ENCODE data around the gene TSPAN9. TPM values are rescaled to one million over a fixed set of nuclear protein-coding genes. Genes with fewer than 3 reads are reported as not detected.
A peak's percentile ranks its signal among the peaks of the same experiment; 100 is the strongest.

Gene TSPAN9
- total RNA-seq, 1 donor = 0.54 TPM

- DNase-seq (ENCODE audit: low read depth in 2 of 3, low spot score in 2 of 3) = no peak
These were observed 242.7 kb downstream of the TSPAN9 start for GRCh38 chr12:3319723-3320492.

GRCh38 chr12:3320881-3321509, 243.8 kb downstream of the TSPAN9 start:
- no peak for DNase-seq (ENCODE audit: low read depth in 2 of 3, low spot score in 2 of 3)

GRCh38 chr12:3321881-3322280, 244.7 kb downstream of the TSPAN9 start:
- no peak for DNase-seq (ENCODE audit: low read depth in 2 of 3, low spot score in 2 of 3)

GRCh38 chr12:3323002-3323685, 246.0 kb downstream of the TSPAN9 start:
- DNase-seq (ENCODE audit: low read depth in 2 of 3, low spot score in 2 of 3) = no peak

GRCh38 chr12:3325736-3326135, 248.6 kb downstream of the TSPAN9 start:
- DNase-seq (ENCODE audit: low read depth in 2 of 3, low spot score in 2 of 3) = no peak

- DNase-seq (ENCODE audit: low read depth in 2 of 3, low spot score in 2 of 3) = no peak
These were observed 249.1 kb downstream of the TSPAN9 start for GRCh38 chr12:3326156-3326849.

- no peak for DNase-seq (ENCODE audit: low read depth in 2 of 3, low spot score in 2 of 3)
These were observed 249.9 kb downstream of the TSPAN9 start for GRCh38 chr12:3326850-3327780.

- no peak for DNase-seq (ENCODE audit: low read depth in 2 of 3, low spot score in 2 of 3)
These were observed 250.9 kb downstream of the TSPAN9 start for GRCh38 chr12:3328081-3328480.

- no peak for DNase-seq (ENCODE audit: low read depth in 2 of 3, low spot score in 2 of 3)
These were observed 251.4 kb downstream of the TSPAN9 start for GRCh38 chr12:3328571-3328970.

GRCh38 chr12:3329361-3329760, 252.2 kb downstream of the TSPAN9 start:
- DNase-seq (ENCODE audit: low read depth in 2 of 3, low spot score in 2 of 3) = no peak

- DNase-seq (ENCODE audit: low read depth in 2 of 3, low spot score in 2 of 3) = no peak
These were observed 253.9 kb downstream of the TSPAN9 start for GRCh38 chr12:3330976-3331510.

GRCh38 chr12:3332188-3332587, 255.0 kb downstream of the TSPAN9 start:
- DNase-seq (ENCODE audit: low read depth in 2 of 3, low spot score in 2 of 3) = peak in 1 of 3 donors; percentile 9

- no peak for DNase-seq (ENCODE audit: low read depth in 2 of 3, low spot score in 2 of 3)
These were observed 256.4 kb downstream of the TSPAN9 start for GRCh38 chr12:3333583-3333982.

GRCh38 chr12:3333991-3334391, 256.8 kb downstream of the TSPAN9 start:
- no peak for DNase-seq (ENCODE audit: low read depth in 2 of 3, low spot score in 2 of 3)

- no peak for DNase-seq (ENCODE audit: low read depth in 2 of 3, low spot score in 2 of 3)
These were observed 257.9 kb downstream of the TSPAN9 start for GRCh38 chr12:3335078-3335487.

Small RNA genes within 50 kb of the gene (small RNA-seq; reads per million reads assigned to genes)
- gene AC005912.1 (0.81 reads per million, percentile 19 among the genes with 10 or more reads in this experiment), gene RF00017 (not detected)

Other genes with a start within 250 kb of the TSPAN9 start
- gene NRIP2, start 242.3 kb upstream of the TSPAN9 start, total RNA-seq = not detected
- under 0.01 TPM for gene TEX52, start 220.3 kb upstream of the TSPAN9 start, total RNA-seq
- 4.0 TPM for gene FOXM1, start 200.2 kb upstream of the TSPAN9 start, total RNA-seq
- 22.4 TPM for gene RHNO1, start 200.2 kb upstream of the TSPAN9 start, total RNA-seq
- gene TULP3, start 186.5 kb upstream of the TSPAN9 start, total RNA-seq = 6.5 TPM
- gene TEAD4, start 118.0 kb upstream of the TSPAN9 start, total RNA-seq = 0.27 TPM

All from hematopoietic multipotent progenitor cell (in vitro differentiated cells).